ENCODE results near the gene MRPS34.

- TF ChIP-seq, protein P1, sequence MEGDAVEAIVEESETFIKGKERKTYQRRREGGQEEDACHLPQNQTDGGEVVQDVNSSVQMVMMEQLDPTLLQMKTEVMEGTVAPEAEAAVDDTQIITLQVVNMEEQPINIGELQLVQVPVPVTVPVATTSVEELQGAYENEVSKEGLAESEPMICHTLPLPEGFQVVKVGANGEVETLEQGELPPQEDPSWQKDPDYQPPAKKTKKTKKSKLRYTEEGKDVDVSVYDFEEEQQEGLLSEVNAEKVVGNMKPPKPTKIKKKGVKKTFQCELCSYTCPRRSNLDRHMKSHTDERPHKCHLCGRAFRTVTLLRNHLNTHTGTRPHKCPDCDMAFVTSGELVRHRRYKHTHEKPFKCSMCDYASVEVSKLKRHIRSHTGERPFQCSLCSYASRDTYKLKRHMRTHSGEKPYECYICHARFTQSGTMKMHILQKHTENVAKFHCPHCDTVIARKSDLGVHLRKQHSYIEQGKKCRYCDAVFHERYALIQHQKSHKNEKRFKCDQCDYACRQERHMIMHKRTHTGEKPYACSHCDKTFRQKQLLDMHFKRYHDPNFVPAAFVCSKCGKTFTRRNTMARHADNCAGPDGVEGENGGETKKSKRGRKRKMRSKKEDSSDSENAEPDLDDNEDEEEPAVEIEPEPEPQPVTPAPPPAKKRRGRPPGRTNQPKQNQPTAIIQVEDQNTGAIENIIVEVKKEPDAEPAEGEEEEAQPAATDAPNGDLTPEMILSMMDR (IDR thresholded peaks at IDR 0.05) = no peak
- TF ChIP-seq ZFX (IDR thresholded peaks at IDR 0.05; ENCODE audit: borderline replicate concordance) = no peak
These were observed 2.3 kb upstream of the MRPS34 start for GRCh38 chr16:1775006-1775845.
